D721Med (cell line): ENCODE data around the gene CCDC7.
"Not testable (repeated sequence)": the region's sequence is repeated elsewhere in the genome, so short reads cannot be mapped to it uniquely, and the experiment has no call there.

Source experiments
- DNase-seq: peaks from one replicate; pipeline ENCODE4 v3.0.0; 2011; ENCODE audit warnings: low spot score; ENCODE audit not compliant: insufficient read length
- FAIRE-seq: peaks from 2 replicates; lab custom pipeline; 2011; peaks lifted over from hg19 to GRCh38; lab: Jason Lieb, UNC
- TF ChIP-seq, protein P1 (sequence below): IDR thresholded peaks from 2 replicates; pipeline ENCODE4 v1.5.1; 2012; ENCODE audit warnings: mild to moderate bottlenecking, control low read depth; ENCODE audit not compliant: insufficient read depth; ENCODE audit errors: missing control alignments

CCDC7 gene

DNA sequence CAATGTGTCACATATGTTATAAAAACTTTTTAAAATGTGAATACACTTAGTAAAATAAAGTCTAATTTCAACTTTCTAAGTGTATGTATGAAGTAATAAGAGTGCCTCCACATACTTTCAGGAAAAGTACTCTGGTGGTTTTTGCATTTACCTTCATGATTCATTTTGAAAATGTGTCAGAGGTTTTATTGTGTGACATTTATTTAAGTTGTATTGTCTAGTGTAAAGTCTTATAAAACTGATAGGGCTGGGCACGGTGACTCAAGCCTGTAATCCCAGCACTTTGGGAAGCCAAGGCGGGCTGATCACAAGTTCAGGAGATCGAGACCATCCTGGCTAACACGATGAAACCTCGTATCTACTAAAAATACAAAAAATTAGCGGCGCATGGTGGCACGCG is 285.6 kb downstream of the CCDC7 start:
- no peak for DNase-seq
- TF ChIP-seq, protein P1, sequence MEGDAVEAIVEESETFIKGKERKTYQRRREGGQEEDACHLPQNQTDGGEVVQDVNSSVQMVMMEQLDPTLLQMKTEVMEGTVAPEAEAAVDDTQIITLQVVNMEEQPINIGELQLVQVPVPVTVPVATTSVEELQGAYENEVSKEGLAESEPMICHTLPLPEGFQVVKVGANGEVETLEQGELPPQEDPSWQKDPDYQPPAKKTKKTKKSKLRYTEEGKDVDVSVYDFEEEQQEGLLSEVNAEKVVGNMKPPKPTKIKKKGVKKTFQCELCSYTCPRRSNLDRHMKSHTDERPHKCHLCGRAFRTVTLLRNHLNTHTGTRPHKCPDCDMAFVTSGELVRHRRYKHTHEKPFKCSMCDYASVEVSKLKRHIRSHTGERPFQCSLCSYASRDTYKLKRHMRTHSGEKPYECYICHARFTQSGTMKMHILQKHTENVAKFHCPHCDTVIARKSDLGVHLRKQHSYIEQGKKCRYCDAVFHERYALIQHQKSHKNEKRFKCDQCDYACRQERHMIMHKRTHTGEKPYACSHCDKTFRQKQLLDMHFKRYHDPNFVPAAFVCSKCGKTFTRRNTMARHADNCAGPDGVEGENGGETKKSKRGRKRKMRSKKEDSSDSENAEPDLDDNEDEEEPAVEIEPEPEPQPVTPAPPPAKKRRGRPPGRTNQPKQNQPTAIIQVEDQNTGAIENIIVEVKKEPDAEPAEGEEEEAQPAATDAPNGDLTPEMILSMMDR = no peak
- no peak for FAIRE-seq

DNA sequence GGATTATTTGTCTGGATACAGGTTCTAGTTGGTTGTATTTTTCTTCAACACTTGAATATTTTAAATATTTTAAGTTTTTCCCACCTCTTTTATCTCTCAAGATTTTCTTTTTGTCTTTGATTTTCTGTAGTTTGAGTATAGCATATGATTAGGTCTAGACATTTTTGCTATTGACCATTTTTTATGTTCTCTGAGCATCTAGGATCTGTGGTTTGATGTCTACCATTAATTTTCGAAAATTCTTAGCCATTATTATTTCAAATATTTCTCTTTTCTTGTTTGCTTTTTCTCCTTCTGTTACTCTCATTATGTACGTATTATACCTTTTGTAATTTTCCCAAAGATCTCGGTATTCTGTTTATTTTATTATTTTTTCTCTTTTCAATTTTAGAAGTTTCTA is 293.0 kb downstream of the CCDC7 start:
- TF ChIP-seq, protein P1 = no peak
- DNase-seq (no peak), FAIRE-seq (no peak)

DNA sequence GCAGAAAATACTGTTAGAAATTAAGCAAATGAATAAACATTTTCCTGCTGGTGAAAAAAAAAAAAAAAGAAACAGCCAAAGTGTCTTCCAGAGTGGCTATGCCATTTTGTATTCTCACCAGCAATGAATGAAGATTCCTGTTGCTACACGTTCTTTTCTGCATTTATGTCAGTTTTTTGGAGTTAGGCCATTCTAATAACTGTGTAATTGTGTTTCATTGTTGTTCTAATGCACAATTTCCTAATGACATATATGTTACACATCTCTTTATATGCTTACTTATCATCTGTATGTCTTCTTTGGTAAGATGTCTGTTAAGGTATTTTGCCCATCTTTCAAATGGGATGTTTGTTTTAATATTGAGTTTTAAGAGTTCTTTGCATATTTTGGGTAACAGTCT is 298.4 kb downstream of the CCDC7 start:
- DNase-seq = no peak
- TF ChIP-seq, protein P1 = no peak
- no peak for FAIRE-seq

GRCh38 chr10:32746869-32747268 is 300.9 kb downstream of the CCDC7 start:
- FAIRE-seq (no peak), DNase-seq (no peak)
- TF ChIP-seq, protein P1 = no peak

- no peak for DNase-seq
- no peak for FAIRE-seq
- TF ChIP-seq, protein P1 = no peak
These were observed 305.6 kb downstream of the CCDC7 start for GRCh38 chr10:32751582-32751981.

DNA sequence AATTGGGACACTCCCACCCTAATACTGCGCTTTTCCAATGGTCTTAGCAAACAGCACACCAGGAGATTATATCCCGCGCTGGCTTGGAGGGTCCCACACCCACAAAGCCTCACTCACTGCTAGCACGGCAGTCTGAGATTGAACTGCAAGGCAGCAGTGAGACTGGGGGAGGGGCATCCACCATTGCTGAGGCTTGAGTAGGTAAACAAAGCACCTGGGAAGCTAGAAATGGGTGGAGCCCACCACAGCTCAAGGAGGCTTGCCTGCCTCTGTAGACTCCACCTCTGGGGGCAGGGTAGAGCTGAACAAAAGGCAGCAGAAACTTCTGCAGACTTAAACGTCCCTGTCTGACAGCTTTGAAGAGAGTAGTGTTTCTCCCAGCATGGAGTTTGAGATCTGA is 309.0 kb downstream of the CCDC7 start:
- not testable (repeated sequence) for FAIRE-seq, DNase-seq

GRCh38 chr10:32771217-32771616 is 325.3 kb downstream of the CCDC7 start:
- DNase-seq (no peak), FAIRE-seq (no peak)
- TF ChIP-seq, protein P1 = no peak

DNA sequence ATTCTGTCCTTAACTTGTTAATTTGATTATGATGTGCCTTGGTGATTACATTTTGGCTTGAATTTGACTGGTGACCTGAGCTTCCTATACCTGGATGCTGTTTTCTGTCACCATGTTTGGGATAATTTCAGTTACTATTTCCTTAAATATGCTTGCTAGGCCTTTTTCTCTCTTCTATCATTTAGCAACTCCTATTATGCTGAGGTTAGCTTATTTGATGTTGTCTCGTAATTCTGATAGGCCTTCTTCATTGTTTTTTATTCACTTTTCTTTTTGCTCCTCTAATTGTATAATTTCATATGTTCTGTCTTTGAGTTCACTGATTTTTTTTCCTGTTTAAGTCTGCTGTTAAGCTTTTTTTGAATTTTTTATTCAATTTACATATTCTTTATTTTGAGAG is 327.2 kb downstream of the CCDC7 start:
- TF ChIP-seq, protein P1 = no peak
- FAIRE-seq (no peak), DNase-seq (no peak)
